ENCODE measurements around the gene SMYD3.

SMYD3 gene

GRCh38 chr1:246170574-246171261 lies 336.4 kb downstream of the SMYD3 start:
- no peak for DNase-seq (ENCODE audit: low spot score)

GRCh38 chr1:246169486-246169885 lies 337.6 kb downstream of the SMYD3 start:
- no peak for DNase-seq (ENCODE audit: low spot score)

GRCh38 chr1:246169019-246169418 lies 338.1 kb downstream of the SMYD3 start:
- DNase-seq (ENCODE audit: low spot score): no peak

- DNase-seq (ENCODE audit: low spot score): no peak
Observed at GRCh38 chr1:246166841-246167240, 340.2 kb downstream of the SMYD3 start.

GRCh38 chr1:246165826-246166709 lies 341.0 kb downstream of the SMYD3 start:
- no peak for DNase-seq (ENCODE audit: low spot score)

- DNase-seq (ENCODE audit: low spot score): no peak
Observed at GRCh38 chr1:246164764-246165163, 342.3 kb downstream of the SMYD3 start.

GRCh38 chr1:246162560-246162959 lies 344.5 kb downstream of the SMYD3 start:
- no peak for DNase-seq (ENCODE audit: low spot score)

GRCh38 chr1:246161626-246162025 lies 345.5 kb downstream of the SMYD3 start:
- DNase-seq (ENCODE audit: low spot score): no peak

- no peak for DNase-seq (ENCODE audit: low spot score)
Observed at GRCh38 chr1:246160905-246161304, 346.2 kb downstream of the SMYD3 start.

GRCh38 chr1:246160374-246160773 lies 346.7 kb downstream of the SMYD3 start:
- DNase-seq (ENCODE audit: low spot score): no peak

- DNase-seq (ENCODE audit: low spot score): no peak
Observed at GRCh38 chr1:246159279-246160227, 347.5 kb downstream of the SMYD3 start.

GRCh38 chr1:246158131-246158530 lies 348.9 kb downstream of the SMYD3 start:
- DNase-seq (ENCODE audit: low spot score): no peak

- no peak for DNase-seq (ENCODE audit: low spot score)
Observed at GRCh38 chr1:246157516-246157915, 349.6 kb downstream of the SMYD3 start.

GRCh38 chr1:246156847-246157246 lies 350.2 kb downstream of the SMYD3 start:
- no peak for DNase-seq (ENCODE audit: low spot score)

GRCh38 chr1:246155923-246156322 lies 351.2 kb downstream of the SMYD3 start:
- no peak for DNase-seq (ENCODE audit: low spot score)

GRCh38 chr1:246153796-246154212 lies 353.3 kb downstream of the SMYD3 start:
- no peak for DNase-seq (ENCODE audit: low spot score)

GRCh38 chr1:246152986-246153431 lies 354.1 kb downstream of the SMYD3 start:
- DNase-seq (ENCODE audit: low spot score): no peak

- peak; percentile 28 for DNase-seq (ENCODE audit: low spot score)
Observed at GRCh38 chr1:246151796-246152434, 355.2 kb downstream of the SMYD3 start.

GRCh38 chr1:246149543-246149942 lies 357.5 kb downstream of the SMYD3 start:
- no peak for DNase-seq (ENCODE audit: low spot score)

GRCh38 chr1:246147524-246148461 lies 359.3 kb downstream of the SMYD3 start:
- no peak for DNase-seq (ENCODE audit: low spot score)

Data from iPS-NIHi11 (cell line).